SHP77 treated with DMSO at 0.1 percent for 48 hours (cell line): Measurements from ENCODE around the gene TBC1D14.
A peak's percentile ranks its signal among the peaks of the same experiment; 100 is the strongest.

Experiments used
- DNase-seq: peaks from one replicate; lab custom pipeline; 2025; lab: John Stamatoyannopoulos, UW

TBC1D14 gene

DNA sequence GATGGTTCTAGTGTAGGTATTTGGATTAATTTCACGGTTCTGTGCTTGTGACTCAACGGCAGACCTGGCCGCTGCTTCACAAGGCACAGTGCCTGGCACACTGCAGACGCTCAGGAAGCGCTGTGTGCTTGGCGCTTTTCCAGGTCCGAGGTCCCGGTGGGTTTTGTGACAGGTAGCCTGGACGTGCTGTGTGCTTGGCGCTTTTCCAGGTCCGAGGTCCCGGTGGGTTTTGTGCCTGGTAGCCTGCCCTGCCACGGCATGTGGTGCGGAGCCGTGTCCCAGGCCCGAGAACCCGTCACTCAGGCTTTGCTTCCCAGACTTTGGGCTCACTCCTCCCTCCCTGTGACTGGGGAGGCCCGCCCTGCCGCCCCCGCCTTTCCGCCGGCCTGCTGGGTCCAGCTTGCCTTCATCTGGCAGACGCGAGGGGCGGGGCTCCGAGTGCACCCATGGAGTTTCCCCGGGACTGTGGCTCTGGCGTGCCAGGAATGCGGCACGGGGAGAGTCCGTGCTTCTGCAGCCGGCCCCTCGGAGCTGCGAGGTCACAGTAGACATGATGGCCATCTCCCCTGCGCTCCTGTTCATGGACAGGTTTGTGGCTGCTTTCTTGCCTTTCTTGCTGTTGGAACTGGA, 44.2 kb downstream of the TBC1D14 start:
- DNase-seq = no peak

DNA sequence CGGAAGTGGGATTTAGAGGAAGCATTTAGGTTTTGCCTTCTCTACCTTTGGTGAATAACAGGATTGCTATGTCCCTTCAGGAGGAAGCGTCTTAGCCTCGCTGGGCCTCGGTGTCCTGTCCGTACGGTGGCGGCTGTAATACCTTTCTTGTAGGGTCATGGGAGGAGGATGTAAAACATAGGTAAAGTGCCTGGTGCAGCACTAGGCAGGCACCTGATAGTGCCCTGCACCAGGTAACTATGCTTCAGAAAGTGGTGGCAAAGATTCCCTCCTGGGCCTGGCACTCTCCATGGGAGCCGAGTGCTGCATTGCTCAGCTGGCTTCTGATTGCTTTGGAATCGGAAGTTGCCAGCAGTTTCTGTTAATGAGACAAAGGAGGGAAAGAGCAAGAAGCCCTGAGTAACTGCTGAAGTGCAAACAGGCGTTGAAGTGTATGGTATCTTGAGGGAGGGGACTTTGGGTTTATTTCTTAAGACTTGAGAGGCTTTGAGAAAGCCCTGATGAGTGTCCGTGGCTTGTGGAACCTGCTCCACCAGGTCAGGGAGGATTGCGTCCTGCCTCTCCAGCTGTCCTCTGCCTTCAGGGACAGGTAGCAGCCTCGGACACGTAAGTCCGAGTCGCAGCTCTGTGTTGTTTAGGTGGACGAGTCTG, 45.8 kb downstream of the TBC1D14 start:
- no peak for DNase-seq

DNA sequence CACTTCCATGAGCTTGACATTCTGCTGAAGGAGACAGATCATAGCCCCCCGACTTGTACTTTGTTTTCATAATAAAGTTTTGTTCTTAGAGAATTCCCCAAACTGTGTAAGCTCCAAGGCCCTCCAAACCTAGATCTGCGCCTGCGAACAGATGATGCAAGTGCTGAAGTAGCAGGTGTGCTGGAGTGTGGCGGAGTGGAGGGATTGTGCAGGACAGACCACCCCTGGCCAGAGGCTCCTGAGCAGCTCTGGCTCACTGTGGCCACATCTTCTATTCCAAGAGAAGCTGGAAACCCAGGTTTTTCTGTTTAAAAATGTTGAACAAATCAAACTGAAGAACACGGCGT, 46.4 kb downstream of the TBC1D14 start:
- DNase-seq = no peak

- DNase-seq = no peak
Observed at GRCh38 chr4:6956434-6957147, 47.0 kb downstream of the TBC1D14 start.

DNA sequence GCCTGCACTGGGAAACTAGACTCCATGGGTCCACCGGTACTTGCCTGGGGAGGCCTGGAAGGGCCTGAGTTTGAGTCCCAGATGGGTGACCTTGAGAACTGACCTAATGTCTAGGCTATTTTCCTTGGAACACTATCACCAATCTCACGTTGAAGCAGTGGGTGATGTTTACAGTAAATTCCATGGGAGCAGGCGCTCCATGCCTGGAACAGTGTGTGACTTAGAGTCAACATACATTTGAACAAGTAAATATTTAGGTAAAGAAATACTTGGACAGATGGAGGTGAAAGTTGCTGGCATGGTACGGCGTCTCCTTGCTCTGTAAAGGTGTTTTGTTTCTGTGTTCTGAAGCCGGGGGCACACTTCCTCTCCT, 47.5 kb downstream of the TBC1D14 start:
- DNase-seq = no peak

DNA sequence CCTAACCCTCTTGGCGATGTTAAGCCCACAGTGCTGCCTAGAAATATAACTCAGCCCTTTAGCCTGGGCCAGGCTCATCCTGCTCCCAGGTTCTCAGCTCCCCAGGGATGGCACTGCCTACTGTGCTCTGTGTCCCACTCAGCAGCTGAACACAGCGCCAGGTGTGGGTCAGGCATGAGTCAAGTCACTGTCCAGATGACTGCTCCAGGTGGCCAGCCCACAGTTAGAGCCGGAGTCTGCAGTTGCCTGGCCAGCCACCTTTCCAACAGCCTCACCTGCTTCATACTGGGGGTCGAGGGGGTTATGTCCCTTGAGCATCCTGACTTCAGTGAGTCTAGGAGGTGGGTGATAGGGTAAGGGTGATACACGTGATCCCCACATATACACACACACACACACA, 48.4 kb downstream of the TBC1D14 start:
- DNase-seq = peak; percentile 6

DNA sequence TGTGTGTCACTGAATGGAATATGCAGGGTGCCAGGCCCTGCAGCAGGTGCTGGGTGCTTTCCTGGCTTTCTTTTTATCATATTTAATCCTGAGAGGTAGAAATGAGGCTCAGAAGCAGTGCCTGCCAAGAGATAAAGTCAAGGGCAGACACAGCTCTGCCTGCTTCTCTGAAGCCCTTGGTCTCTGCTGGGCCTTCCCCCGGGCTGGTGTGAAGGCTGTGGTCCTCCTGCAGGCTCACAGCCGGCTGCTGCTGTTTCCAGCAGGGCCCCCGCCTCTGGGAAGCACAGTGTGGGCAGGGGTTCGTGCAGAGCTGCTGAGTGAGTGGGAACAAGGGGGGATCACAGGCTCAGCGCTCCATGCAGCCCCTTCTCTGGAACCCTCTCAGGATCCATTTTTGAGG, 49.6 kb downstream of the TBC1D14 start:
- DNase-seq = no peak

DNA sequence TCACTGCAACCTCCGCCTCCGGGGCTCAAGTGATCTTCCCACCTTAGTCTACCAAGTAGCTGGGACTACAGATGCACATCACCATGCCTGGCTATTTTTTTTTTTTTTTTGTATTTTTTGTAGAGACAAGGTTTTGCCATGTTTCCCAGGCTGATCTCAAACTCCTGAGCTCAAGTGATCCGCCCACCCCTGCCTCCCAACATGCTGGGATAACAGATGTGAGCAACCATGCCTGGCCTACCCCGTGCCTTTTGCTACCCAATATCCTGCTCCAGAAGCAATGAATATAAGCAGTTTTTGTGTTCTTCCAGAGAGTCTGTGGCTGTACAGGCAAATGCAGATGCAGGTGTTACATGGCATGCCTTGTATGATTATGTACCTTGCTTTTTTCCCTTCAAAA, 50.5 kb downstream of the TBC1D14 start:
- no peak for DNase-seq

DNA sequence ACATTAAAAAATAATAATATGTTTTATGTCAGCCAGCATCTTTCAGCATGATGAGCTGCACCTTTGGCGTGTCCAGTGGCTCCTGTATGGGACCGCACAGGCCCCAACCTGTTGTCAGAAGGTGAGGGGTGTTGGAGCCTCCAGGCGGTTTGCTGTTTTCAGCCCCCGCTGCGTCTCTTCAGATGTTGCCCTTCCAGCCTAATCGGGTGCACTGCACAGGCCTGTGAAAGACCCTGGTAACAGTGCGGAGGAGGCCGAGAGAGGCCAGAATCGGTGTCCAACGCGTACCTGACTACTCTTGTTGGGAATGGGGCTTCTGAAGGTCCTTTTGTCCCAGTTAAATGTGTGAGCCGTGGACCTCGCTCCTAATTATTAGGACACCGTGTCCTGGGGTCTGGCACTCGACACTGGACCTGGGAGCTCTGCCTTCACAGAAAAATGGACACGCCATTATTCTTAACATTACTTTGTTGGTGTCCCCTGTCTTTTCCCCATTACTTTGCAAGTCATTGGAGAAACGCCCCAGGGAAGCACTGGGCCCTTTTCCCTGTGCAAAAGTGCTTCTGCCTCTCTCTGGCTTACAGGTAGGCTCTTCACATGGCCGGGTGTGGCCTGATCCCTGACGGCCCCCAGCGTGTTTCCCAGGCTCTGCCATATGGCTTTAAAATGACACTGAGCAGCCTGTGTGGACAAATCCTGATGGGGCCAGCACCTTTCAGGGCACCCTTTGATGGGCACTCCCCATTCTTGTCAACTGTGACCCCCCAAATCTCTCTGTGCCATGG, 51.2 kb downstream of the TBC1D14 start:
- no peak for DNase-seq

DNA sequence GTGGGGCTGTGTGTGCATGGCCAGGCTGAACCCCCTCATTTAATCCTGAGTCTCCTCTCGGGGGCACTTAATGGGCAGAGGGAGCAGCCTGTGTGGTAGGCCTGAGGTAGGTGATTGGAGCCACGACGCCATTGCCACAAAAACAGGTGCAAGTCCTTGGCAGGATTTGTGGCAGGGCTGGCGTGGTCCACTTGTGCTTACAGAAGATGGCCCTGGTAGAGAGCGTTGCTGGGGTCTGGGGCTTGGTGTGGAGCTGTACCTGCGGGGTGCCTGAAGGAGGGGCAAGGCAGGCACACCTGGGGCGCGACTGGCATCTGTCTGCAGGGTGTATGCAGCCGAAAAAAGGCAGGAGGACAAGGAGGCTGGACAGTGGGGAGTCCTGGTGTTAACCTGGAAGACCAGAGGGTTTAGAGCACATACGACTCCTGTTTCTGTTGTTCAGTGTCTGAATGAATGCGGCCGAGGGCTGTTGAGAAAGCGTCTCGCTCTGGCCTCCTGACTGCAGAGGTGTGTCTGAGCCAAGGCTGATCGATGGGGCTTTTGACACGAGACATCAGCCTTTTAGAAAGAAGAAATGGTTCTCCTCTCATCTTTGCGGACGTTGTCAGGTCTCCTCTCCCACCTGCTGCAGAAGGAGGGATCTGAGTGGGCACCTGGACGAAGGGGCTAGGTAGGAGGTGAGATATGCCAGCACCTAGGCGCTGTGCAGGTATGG, 52.0 kb downstream of the TBC1D14 start:
- no peak for DNase-seq

GRCh38 chr4:6962211-6963041, 52.8 kb downstream of the TBC1D14 start:
- DNase-seq = no peak

DNA sequence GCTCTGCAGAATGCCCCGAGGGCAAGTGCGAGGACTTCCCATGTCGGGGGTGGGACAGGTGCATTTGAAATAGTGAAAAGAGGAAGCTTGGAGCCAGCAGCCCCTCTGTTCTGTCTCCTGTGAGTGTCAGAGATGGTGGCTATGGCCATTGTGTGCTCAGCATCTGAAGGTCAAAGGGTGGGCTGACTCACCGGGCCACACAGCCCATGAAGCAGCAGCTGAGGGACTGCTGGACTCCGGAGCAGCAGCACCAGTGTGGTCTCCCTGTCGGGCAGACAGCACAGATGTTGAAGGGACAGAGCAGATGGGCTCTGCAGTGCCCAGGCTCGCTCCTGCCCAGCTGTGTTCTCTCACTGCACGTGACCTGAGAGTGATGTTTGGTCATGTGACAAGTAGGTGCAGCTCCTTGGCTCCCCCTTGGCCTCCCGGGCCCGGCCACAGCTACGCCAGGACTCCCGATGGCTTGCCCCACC, 53.5 kb downstream of the TBC1D14 start:
- DNase-seq = no peak

DNA sequence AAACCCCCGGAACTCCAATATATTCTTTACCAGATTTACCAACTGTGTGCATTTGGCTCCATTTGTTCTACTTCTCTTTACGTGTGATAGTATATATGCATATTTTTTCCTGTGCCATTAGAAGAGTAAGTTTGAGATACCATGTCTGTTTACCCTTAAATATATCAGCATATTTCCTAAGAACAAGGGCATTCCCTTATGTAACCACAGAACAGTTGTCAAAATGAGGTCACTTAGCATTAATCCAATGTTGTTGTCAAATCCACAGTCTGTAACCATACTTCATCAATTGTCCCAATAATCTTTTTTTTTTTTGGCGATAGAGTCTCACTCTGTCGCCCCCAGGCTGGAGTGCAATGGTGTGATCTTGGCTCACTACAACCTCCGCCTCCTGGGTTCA, 55.2 kb downstream of the TBC1D14 start:
- no peak for DNase-seq

- DNase-seq = no peak
Observed at GRCh38 chr4:6965329-6965728, 55.7 kb downstream of the TBC1D14 start.

DNA sequence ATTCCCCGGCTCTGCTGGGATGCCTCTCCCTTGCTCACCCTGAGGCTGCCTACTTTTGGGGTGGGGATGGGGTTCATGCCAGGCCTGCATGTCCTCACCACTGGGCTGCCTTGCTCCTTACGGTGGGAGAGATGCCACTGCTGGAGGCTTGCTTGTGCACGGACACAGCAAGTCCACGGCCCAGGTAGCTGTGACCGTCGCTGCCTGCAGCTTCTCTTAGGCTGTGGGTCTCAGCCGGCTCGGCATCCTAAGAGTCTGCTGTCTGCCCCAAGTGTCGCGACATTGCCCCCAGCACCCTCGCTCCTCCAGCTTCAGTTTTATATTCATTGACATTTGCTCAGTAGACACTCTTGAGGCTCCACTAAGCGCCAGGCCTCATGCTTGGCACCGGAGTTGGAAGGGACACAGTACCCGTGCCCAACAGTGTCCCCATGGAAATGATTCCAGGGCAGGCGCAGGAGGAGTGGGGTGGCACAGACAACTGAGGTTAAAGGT, 58.3 kb downstream of the TBC1D14 start:
- DNase-seq = no peak

DNA sequence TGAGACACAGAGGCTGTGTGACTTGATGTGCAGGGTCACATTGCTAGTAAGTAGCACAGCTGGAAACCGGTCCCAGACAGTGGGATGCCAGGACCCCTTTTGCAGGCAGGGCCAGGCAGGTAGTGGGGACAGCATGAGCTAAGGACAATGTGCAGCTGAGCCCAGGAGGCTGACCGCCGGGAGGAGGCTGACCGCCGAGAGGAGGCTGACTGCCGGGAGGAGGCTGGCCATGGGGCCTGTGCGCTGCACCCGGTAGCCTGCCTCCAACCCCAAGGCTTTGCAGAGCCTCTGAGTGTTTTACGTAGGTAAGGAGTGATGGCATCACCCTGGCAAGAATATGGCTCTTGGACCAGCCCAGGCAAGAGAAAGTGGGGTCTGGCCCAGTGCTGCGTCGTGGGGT, 58.9 kb downstream of the TBC1D14 start:
- DNase-seq = no peak

DNA sequence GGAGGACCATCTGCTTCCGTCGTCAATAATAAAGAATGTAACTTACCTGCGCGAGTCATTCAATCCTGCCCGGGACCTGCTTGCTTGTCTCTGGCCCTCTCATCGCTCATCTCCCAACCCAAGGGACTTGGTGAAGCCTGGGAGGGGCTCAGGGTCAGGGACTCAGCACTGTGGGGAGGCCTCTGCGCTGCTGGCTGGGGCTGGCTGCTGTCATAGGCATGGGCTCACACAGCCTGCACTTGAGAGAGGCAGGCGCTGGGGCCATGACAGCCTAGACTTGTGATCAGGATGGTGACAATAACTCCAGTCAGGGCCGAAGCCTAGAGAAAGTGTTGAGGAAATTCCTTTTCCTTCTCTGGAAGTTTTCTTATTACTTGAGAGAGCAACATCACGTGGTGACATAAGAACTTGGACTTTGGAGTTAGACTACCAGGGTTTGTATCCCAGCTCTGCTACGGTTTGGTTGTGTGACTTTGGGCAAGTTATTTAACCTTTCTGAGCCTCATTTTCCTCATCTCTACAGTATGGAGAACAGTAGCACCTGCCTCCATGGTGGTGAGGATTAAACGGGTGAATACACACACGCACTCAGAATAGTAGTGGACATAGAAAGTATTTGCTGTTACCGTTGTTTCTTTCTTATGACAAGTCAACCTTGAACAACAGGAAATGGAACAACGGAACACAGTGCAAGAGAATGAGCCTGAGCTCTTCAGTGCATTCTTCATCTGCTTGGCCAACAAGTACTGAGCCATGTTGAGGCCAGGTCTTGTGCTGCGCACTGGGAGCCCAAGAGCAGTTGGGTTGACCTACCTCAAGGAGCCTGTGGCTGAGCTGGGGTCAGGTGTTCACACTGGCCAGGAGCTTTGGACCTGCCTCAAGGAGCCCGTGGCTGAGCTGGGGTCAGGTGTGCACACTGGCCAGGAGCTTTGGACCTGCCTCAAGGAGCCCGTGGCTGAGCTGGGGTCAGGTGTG, 60.5 kb downstream of the TBC1D14 start:
- no peak for DNase-seq

- no peak for DNase-seq
Observed at GRCh38 chr4:6971536-6972374, 62.1 kb downstream of the TBC1D14 start.

DNA sequence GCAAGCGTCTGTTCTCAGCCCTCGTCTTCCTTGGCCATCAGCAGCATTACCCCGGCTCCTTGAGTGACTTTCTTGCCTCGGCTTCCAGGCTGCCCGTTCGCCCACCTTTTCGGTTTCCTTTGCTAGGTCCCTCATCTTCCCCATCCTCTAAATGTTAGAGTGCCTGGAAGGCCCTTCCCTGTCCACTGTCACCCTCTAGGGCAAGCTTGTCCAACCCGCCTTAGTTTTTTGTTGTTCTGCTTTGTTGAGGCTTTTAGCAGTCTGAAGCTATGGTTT, 62.7 kb downstream of the TBC1D14 start:
- DNase-seq = no peak
